HepG2 (cell line): Measurements from ENCODE around the gene PLEKHA6.

Source experiments
- PTBP1 ChIP-seq: fragments of 200-400 bp; formaldehyde crosslinking; IDR thresholded peaks from 2 replicates; pipeline ENCODE4 v1.6.1; 2018; ENCODE audit warnings: low read length, low read depth; ENCODE audit not compliant: poor library complexity, severe bottlenecking
- RAD21 ChIP-seq: fragments of 450-650 bp; formaldehyde crosslinking; IDR thresholded peaks from 2 replicates; pipeline ENCODE4 v1.5.0; 2020; ENCODE audit warnings: mild to moderate bottlenecking
- TF ChIP-seq, protein P1 (sequence below): IDR thresholded peaks from 2 replicates; pipeline ENCODE4 v1.6.1; 2018; ENCODE audit warnings: missing genetic modification reagents
- TF ChIP-seq, protein P2 (sequence below): sonication (generic); formaldehyde crosslinking; IDR thresholded peaks from 2 replicates; pipeline ENCODE4 v1.4.0; 2020; ENCODE audit warnings: missing genetic modification reagents
- TF ChIP-seq, protein P3 (sequence below), 2 experiments: sonication (generic) in 1 of 2; formaldehyde crosslinking in 1 of 2; IDR thresholded peaks; 2 replicates each; pipeline versions ENCODE4 v1.5.1 to v1.6.1; 2011 to 2020; ENCODE audit warnings: borderline replicate concordance in 1 of 2, low read depth in 1 of 2, low read length in 1 of 2, mild to moderate bottlenecking in 1 of 2, missing genetic modification reagents in 1 of 2, moderate library complexity in 1 of 2

DNA sequence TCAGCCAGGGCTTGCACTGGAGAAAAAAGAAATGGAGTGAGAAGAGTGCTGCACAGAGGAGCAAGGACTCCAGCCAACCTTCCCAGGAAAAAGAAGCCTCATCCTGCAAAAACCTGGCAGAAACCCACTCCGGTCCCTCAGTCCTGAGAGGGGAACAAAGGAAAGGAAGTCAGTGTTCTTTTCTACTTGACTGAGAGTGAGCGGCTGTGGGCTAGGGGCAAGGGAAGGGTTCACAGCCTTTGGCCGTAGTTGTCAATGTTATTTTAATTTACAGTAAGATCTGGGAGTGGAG, 137.0 kb downstream of the PLEKHA6 start:
- TF ChIP-seq PTBP1 = no peak
- TF ChIP-seq, protein P1, sequence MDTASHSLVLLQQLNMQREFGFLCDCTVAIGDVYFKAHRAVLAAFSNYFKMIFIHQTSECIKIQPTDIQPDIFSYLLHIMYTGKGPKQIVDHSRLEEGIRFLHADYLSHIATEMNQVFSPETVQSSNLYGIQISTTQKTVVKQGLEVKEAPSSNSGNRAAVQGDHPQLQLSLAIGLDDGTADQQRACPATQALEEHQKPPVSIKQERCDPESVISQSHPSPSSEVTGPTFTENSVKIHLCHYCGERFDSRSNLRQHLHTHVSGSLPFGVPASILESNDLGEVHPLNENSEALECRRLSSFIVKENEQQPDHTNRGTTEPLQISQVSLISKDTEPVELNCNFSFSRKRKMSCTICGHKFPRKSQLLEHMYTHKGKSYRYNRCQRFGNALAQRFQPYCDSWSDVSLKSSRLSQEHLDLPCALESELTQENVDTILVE = no peak
- TF ChIP-seq RAD21 (CRISPR knock-in tag) = no peak
- TF ChIP-seq, protein P2, sequence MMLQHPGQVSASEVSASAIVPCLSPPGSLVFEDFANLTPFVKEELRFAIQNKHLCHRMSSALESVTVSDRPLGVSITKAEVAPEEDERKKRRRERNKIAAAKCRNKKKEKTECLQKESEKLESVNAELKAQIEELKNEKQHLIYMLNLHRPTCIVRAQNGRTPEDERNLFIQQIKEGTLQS (CRISPR knock-in tag) = no peak
- TF ChIP-seq, protein P3, sequence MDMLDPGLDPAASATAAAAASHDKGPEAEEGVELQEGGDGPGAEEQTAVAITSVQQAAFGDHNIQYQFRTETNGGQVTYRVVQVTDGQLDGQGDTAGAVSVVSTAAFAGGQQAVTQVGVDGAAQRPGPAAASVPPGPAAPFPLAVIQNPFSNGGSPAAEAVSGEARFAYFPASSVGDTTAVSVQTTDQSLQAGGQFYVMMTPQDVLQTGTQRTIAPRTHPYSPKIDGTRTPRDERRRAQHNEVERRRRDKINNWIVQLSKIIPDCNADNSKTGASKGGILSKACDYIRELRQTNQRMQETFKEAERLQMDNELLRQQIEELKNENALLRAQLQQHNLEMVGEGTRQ (IDR thresholded peaks at IDR 0.05; ENCODE audit: low read depth, low read length) = no peak
- TF ChIP-seq, protein P3 (CRISPR knock-in tag; IDR thresholded peaks at IDR 0.05; ENCODE audit: borderline replicate concordance) = no peak
